HEK293 (cell line): Measurements from ENCODE around the gene CCDC7.

ENCODE experiments used
- CTCF ChIP-seq: fragments of 450-650 bp; formaldehyde crosslinking; IDR thresholded peaks from 2 replicates; pipeline ENCODE4 v1.5.1; 2016; ENCODE audit warnings: missing biosample characterization, missing genetic modification characterization
- ZBTB49 ChIP-seq: fragments of 450-650 bp; formaldehyde crosslinking; IDR thresholded peaks from 2 replicates; pipeline ENCODE4 v1.5.1; 2016; ENCODE audit warnings: missing biosample characterization, missing genetic modification characterization, low read depth

GRCh38 chr10:32445036-32445435 is 904 bp upstream of the CCDC7 start:
- TF ChIP-seq ZBTB49 (tag by site-specific recombination) = no peak
- no peak for TF ChIP-seq CTCF (tag by site-specific recombination)
